HG03442 (cell line): ENCODE measurements around the gene IRF5.

ENCODE experiments used
- ATAC-seq: cut with Tn5 transposase; IDR thresholded peaks from one replicate; pipeline ENCODE4 v1.9.1; 2021; ENCODE audit warnings: mild to moderate bottlenecking, moderate library complexity; ENCODE audit not compliant: unreplicated experiment

The IRF5 gene

DNA sequence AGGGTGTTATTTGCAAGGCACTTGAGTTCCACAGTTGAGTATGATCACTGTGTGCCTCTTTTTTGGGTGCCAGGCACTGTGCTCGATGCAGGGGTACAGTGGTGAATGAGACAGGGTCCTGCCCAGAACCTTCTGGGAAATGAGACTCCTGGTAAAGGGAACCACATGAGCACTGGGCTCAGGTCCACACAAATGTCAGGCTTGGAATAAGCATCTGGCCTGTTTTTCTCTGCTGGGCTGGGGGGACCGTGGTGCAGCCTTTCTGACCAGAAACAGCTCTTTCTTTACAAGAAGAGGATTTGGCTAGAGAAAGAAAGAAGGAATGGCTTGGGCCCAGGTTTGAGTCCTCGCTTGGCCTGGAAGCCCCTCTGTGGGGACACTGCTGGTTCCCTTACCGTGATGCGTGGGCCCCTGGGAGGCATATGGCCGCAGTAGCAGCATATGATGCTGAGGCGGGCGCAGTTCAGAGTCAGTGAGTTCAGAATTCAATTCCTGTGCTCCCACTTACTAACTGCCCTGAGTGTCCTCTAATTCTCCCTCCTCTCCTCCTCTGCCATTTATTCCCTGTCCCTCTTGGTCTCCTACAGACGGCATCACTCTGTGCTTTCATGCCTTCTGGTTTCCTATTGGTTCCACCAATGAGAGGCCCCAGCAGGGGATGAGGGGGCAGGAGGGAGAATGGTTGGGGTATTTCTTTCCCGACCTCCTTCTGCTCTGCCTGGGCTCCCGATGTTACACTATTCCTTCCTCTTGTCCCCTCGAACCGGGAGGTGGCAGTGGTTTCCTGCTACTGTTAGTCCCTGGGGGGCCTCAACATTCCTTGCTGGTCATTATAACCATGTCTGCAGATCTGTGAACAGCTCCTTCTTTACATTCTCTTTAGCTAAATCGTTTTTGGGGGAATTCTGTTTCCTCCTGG lies 17.6 kb upstream of the IRF5 start:
- no peak for ATAC-seq

DNA sequence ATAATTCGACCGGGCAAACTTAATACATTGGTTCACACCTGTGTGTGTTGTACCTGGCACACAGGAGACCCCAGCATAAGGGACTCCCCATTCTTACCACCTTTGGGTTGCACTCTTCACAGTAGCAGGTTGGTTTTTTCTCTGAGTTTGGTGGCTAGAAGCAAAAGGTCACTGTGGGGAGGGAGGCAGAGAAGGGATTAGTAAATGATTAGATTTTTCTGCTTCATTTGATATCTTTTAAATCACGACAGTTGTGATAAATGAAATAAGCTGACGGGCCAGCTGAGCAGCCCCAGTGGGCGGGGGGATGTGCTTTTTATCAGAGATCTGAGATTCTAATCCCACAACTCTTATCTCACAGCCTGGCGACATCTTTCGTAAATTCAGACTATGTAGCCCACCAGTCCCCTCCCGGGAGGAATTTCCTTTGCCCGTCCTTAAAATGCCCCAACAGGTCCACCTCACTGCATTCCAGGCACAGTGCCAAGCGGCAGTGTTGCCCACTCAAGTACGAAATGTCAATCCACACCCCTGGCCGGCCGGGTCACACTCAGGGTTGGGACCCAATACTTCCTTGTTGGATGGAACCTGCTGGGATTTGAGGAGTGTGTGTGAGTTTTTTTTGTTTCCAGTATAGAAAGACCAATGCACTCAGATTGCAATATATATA lies 16.7 kb upstream of the IRF5 start:
- ATAC-seq = no peak

DNA sequence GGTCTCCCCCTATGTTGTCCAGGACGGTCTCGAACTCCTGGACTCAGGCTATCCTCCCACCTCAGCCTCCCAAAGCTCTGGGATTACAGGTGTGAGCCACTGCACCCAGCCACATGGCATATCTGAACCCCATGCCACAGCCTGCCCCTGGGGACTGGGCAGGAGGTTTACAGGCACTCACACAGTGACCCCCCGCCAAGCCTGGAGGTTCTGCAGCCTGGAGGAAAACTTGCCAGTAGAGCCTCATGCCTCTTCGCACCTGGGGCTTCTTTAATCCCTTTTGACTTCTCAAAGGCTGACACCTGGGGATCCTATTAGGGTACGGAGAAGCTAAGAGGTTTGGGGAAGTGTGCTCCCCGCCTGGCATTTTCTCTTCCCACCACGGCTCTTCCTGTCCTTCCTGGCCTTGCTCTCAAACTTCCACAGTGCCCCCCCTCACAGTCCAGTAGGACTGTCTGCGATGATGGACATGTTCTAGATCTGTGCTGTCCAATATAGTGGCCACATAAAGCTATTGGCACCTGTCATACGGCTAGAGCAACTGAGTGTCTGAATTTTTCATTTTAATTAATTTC lies 15.8 kb upstream of the IRF5 start:
- ATAC-seq = no peak

DNA sequence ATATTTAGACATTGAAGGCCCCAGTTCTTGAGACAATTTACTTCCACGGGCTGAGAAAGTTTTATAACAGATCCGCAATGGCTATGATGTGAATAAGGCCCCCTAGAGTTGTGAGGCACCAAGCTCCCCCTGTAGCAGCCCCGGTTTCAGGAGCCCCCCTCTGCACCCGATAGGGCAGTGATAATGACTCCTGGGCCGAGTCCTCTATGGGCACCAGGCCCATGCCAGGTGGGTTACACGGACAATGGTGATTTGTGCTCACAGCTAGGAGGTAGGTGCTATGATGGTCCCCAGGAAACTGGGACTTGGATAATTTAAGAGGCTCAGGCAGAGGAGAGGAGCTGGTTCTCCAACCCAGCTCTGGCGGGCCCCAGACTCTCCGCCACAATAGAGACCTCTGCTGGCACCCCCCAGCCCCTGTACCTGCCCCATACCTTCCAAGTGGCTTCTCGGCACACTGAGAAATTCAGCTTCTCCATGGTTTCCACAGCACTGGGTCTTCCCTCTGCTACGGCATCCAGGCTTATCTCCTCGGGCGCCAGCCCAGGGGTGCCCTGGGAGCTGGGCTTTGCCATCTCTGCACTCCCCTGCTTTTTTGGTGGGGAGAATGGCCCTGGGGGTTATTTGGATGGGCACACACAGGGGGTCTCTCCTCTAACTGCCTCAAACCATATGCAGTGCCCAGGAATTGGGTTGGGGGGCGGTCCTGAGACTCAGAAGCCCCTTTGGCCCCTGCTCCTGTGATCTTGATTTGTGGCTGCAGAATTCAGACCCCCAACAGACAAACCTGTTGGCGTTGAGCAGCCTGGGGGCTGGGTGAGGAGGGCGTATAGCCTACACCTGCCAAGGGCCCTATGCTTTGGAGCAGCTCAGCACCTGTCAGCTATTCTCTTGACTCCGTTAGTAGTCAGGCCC lies 15.0 kb upstream of the IRF5 start:
- ATAC-seq = no peak

DNA sequence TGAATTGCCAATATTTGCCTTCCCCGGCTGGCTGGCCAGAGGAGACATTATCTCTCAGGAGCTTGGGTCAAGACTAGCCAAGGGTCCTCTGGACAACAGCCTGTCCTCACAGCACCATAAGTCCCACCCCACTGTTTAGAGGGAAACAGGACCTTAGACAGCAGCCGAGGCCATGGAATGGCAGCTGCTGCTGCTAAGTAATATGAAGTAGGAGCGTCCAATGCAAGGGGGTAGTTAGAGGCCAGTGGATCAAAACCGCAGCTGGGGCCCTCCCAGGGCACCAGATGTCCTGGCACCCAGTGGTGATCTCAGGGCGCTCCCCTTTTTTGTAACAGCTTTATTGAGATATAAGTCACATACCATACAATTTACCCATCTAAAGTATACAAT lies 14.3 kb upstream of the IRF5 start:
- ATAC-seq = no peak

DNA sequence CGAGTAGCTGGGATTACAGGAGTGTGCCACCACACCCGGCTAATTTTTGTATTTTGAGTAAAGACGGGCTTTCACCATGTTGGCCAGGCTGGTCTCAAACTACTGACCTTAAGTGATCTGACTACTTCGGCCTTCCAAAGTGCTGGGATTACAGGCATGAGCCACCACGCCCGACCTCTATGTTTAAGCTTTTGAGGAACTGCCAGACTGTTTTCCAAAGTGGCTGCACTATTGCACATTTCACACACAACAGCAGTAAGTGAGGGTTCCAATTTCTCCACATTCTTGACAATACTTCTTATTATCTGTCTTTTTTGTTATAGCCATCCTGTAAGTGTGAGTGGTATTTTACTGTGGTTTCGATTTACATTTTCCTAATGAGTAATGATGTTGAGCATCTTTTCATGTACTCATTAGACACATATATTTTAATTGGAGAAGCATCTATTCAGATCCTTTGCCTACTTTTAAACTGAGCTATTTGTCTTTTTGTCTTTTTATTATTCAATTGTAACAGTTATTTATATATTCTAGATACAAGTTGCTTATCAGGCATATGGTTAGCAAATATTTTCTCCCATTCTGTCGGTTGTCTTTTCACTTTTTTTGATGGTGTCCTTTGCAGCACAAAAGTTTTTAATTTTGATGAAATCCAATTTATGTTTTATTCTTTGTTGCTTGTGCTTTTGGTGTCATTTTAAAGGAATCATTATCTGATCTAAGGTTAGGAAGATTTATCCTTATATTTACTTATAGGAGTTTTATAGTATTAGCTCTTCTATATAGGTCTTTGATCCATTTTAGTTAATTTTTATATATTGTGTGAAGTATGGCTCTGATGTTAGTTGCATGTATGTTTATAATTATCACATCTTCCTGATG lies 12.8 kb upstream of the IRF5 start:
- no peak for ATAC-seq

DNA sequence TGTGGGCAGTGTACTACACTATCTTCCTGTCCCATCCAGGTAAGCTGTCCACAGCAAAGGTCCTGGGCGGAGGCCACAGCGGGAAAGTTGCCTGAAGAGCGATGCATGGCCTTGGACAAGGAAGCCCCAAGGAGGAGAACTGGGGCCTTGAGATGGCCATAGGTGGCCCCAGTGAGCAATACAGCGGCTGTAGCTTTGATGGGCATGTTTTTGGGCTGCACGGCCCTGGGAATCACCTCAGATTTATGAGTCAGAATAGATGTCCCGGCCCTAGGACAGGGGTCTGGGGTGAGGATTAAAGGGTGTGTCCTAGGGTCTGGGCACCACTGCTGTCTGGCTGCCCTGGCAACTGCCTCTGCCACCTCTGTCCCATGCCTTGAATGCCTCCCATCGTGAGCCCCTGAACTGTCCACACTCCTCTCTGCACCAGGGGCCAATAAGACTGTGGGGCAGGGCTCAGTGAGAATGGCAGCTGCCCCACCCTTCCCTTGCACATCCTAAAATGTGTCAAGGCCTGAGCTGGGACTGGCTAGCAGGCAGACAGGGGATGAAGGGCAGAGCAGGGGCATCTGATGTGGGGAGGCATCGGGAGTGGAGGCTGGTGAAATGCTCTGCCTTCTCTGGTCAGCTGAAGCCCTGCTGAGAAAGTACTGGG lies 9.4 kb upstream of the IRF5 start:
- ATAC-seq = no peak

DNA sequence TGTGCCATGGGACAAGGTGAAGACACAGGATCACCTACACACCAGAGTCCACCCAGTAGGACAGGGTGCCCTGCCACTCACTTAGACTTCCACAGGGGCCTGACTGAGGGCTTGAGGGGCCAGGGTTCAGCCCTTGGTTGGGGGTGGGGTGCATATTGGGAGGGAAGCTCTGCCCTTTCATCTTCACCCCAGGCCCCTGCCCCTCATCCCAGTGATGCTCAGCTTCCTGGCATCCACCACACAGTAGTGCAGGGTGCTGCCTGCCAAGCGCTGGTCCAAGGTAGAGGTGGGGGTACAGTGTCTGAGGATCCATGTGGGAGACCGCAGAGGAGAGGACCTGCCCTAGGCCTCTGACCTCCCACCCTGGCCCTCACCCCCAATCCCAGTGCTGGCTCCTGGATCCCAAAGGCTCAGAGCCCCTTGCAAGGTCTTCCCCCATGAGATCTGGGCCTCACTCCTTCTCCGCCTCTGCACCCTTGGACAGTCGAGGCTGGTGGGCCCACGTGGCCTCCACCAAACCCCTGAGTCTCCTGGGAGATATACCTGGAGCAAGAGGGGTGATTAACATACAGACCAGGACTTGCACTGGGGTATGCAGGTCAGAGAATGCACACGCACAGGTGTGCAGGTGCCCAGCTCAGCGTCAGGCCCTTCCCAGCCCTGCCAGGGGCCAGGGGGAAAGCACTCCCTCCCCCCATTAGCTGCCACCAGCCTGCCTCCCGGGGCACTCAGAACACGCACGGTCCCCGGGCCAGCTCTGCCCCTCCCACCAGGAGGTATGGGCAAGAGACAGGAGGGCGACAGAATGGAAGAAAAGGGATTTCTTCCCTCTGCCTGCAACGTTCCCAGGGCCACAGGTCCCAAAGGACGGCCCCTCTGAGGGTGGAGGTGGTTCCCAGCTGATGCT lies 8.6 kb upstream of the IRF5 start:
- no peak for ATAC-seq

DNA sequence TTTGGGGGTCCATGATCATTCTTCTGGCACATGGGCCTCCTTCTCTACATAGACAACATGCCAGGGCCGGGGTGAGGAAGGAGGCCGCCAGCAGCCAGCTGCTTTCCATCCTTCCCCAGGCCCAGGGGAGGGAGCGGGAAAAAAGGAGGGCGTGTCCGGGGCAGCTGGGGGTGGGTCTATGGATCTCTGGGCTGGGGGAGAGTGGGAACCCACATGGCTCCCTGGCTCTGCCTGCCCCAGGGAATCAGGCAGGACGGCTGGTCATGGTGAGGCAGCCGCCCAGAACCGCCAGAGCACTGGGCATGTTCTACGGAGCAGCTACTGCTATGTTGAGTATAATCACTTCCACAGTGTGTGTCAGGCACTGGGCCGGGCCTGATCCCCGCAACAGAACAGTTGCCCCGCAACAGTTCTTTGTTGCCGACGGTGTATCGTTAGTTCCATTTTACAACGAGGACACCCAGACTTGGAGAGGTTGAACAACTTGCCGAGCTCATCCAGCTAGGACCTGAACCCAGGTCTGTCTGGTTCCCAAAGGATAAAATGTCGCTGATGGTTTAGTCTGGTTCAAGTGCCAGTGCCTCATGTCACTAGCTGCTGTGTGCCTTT lies 6.4 kb upstream of the IRF5 start:
- ATAC-seq = no peak

DNA sequence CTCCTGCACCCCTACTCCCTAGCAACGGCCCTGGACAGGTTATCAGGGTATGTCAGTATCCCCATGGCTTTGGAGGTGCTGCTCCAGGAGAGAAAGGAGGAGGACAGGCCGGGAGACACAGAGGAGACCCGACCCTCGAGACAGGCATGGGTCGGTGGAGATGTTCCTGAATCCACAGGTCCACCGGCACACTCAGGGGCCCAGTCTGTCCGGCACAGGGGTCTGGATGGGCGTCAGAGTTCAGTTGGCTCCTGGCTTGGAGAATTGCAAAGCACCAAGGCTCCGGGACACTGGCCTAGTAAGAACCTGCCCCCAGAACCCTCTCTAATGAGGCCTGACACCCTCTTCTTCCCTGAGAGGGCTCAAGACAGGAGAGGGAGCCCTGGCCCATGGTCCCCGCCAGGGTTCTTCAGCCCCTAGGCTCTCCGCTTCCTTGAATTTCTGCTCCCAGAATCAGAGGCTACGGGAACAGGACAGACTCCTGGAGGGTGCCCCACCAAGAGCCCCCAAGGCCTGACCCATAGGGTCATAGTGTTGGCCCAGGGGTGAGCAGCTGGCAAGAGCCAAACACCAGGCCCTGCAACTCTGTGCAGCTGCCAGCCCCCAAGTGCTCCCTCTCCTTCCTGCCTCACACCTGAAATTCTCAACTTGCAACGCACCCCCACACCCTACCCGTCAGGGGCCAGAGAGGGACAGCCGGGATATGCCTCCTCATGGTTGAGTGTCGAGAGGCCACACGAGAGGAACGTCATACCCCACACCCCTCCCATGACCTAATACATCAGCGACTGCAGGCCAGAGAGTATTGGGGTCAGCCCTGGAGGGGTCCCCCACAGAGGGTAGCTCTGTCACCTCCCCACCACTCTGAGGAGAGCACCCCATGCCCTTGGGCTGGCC lies 5.5 kb upstream of the IRF5 start:
- ATAC-seq = no peak

DNA sequence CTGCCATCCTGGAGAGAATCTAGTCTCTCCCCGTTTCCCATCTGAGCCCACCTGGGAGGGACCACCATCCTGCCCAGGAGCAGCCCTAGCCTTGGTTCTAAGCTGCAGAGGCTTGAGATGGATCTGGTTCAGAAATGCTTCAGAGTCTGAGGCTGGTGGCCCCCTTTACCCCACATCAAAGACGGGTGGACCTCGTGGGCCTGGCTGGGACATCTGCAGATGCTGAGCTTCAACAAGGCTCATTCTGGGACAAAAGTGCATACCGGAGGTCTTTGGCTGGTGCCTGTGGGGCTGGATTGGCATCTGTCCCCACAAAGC lies 4.9 kb upstream of the IRF5 start:
- no peak for ATAC-seq

DNA sequence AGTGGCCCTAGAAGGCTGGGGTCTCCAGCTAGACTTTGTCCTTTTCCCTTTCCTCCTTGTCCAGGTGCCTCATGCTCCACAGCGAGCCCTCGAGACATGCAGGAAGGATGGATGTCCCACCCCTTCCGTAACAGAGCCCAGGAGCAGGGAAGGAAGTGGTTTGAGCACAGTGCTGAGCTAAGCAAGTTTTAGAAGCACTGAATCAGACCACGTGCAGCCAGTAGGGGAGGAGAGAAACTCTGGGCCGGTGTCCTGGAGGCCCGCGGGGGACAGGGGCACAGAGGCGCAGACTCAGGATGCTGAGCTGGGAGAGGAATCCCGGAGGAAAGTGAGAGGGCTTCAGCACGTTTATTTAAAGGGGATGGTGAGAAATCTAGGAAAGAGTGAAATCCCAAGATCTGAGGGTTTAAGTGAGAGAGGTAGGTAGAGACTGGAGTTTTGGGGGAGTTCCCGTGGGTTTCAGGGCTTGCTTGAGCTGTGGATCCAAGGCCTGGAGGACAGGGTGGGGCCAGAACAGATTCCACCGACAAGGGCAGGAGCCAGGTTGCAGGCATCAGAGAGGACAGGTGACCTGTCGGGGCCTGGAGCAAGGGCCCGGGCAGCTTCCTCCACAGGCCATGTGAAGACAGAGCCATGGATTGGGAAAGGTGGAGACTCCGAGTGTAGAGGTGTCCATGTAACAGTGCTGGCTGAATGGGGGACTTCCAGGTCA lies 4.4 kb upstream of the IRF5 start:
- peak; percentile 23 for ATAC-seq

DNA sequence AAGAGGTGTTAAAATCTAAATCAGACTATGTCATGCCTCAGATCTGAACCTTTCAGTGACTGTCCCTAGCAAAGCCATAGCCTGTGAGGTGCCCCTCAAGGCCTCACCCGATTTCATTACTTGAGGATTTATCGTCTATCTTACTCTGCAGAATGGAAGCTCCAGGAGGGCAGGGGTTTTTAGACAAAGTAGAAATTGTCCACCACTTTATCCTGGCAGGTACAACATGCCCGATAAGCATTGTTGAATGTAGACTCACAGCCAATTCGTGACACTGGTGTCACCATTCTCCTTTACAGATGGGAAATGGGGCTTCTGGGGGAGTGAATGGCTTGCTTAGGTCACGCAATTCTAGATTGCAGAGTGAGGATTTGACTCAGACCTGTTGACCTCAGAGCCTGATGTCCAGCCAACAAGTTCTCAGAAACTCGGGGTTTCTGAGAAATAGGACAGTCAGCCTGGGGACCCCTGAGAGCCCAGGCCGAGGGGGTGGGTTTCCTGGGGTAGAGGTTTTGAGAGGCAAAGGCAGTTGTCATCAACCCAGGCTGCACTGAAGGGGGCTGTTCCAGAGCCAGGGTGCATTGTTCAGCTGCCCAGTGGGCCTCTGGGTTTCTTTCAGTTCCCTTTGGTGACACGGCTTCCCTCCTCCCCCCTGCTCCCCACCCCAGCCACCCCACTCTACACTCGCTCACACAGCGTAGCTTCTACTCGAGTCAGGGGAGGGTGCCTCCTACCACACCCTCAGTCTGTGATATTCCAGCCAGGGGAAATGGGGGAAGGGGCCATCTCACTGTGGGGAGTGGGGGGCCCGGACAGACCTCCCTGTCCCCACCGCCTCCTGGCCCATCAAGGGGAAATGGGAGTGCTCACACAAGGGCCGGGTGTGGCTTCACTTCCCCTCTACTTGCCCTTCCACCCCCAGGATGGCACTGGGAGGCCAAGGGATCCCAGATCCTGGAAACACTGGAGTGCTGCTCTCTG lies 3.1 kb upstream of the IRF5 start:
- ATAC-seq = peak; percentile 33

DNA sequence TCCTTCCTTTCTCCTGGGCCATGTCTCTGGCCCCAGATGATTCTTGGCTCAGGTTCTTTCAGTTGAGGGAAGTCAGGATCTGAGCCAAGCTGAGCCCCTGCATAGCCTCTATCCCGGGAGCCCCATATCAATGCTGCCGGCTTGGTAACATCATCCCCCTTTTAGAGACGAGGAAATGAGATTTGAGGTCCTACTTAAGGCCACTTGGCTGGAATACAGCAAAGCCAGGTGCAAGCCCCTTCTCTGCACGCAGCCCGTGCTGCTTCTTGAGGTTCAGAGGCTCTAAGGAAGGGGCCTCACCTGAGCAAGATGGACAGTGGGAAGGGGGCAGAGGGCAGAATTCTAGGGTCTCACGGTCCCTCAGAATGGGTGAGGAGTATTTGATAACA lies 2.4 kb upstream of the IRF5 start:
- no peak for ATAC-seq

DNA sequence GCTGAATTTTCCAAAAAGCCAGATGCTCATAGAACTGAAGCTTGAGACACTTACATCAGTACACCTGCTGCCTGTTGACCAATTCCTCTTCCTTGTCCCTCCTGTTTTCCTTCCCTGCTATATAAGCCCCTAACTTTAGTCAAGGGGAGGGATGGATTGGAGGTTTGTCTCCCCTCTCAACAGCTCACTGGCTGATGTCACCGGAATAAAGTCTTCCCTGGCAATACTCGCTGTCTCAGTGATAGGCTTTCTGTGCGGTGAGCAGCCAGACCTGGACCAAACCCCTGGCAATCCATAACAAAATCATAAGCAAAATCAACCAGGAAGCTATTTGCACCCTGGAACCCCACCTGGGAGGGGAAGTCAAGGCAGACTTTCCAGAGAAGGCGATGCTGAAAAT lies 929 bp upstream of the IRF5 start:
- no peak for ATAC-seq

DNA sequence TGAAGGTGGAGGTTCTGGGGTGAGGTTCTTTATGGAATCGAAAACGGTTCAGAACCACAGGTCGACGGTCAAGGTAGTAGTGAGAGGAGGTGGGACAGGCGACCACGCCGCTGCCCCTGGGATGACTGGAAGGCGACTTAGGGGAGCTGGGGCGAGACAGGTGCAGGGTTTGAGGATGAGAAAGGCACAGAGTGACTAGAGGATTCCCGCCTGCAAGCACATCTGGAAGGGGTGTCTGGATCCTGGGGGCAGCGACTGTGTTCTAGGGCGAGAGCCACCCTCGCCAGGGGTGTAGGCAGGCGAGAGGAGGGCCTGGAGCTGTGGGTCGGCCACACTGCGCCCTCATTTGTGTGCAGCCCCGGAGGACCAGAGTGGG lies 468 bp upstream of the IRF5 start:
- no peak for ATAC-seq
